Measurements from ENCODE around the gene BIRC5.

BIRC5 gene

DNA sequence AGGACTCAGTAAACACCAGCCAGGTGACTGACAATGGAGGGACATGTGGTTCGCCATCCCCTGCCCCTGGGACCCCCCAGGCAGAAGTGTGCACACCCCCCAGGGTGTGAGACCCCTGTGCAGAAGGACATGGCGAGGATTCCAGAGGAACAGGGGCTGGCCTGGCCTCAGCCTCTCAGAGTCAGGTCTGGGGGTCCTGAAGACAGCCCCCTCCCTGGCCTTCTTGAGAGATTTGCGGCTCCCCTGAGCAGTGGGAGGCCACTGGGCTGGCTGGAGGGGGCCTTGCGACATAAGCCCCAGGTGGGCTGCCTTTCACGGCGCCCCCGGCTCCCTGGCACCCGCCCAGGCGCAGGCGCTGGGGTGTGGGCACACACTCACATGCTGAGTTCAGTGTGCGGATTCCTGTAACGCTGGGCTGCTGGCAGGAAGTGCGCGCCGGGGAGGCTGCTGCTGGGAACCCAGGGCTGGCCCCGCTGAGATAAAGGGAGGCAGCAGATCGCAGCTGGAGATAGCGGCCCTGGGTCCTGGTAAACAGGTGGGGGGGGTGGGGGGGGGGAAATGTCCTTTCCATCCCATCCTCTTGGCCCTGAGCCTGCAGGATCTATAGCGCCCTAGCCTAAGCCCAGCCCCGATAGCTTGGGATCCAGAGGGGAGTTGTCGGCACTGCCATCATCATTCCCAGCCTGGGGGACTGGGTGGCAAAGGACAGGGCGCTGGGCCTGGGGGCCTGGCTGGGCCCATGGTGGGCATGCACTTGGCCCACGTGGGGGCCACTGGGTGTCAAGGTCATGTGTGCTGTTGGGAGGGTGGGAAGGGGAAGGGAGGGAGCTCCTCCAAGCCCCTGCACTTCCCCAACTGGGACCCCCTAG, 44.5 kb downstream of the BIRC5 start:
- DNase-seq: no peak

GRCh38 chr17:78259192-78259554, 45.1 kb downstream of the BIRC5 start:
- DNase-seq: no peak

DNA sequence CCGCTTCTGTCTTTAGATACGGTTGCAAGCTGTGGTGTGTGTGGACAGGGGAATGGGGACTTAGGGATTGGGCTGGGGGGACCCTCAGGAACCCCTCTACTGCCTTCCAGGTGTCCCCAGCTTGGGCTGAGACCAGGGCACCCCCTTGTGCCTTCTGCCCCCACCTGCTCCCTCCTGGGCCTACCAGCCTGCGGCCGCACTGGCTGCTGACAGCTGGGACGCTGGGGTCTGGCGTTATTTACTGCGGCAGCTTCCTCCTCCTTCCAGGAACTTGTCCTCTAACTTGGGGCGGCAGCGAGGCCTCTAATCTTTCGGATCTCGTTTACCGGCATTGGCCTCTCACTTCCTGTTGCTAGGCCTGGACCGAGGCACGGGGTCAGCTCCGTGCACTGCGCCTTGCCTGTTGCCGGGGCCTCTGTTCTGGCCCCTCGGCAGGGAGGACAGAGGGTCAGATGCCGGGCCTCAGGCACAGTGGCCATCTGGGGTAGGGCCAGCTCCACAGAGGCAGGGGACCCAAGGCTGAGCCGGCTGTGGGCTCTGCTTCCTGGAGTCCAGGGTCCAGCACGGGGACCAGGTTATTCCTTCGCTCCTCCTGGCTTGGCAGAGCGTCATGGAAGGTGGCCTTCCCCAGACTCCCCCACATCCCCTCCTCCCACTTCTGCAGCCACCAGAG, 49.1 kb downstream of the BIRC5 start:
- DNase-seq: no peak

DNA sequence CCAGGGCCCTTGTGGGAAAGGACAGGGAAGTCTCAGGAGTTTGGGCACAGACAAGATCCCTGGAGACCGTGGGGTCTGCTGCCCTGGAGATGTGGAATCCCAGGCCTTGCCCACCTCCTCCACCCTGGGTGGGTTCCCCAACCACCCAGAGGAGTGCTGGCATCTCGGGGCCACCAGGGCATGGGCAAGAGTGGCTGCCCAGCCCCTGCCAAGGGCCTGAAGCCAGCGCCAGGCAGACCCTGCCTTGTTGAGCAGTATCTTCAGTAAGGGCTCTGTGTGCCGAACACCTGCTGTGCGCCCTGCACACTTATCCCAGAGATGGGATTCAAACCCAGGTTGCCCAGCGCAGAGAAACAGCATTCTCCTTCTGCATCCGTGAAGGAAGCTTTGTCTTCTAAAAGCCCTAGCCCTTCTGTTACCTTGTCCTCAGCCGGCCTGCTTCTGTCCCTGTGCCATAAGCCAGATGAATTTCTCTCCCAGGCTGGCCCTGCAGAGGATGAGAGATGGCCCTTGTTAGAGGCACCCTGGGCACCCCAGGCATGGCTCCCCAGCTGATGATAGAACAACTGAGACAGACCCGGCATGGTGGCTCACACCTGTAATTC, 49.8 kb downstream of the BIRC5 start:
- DNase-seq: no peak

DNA sequence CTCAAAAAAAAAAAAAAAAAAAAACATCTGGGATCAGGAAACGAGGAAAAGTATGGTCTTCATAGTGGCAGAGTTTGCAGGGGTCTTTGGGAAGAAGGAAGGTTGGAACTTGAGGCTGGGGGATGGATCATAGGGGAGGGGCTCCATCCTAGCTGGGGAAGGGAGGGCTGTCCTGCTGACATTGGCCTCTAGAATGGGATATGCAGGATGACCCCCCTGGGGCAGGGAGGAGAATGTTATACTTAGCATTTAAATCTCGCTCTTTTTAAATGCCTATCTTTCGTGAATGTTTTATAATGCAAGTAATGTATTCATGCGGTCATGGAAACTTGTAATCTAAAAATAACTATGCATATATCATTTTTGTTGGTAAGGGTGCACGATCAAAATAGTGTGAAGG, 50.5 kb downstream of the BIRC5 start:
- DNase-seq: no peak

GRCh38 chr17:78265121-78265520, 51.1 kb downstream of the BIRC5 start:
- DNase-seq: no peak

DNA sequence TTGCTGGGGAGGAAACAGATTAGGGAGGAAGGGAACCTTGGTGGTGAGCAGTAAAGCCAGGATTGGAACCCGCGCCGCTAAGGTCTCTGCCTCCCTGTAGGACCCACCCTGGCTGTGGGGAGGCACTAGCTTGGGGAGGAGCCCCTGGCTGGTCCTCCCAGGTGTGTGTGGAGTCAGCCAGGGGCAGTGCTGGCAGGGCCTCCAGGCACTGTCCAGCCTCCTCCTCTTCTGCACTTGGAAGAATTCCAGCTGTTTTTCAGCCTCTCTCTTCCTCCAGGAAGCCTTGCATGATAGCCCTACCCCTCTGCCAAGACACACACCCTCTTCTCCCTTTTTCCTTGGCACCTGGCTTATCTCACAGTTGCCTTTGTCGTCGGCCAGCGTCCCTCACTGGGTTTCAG, 52.2 kb downstream of the BIRC5 start:
- DNase-seq: no peak

DNA sequence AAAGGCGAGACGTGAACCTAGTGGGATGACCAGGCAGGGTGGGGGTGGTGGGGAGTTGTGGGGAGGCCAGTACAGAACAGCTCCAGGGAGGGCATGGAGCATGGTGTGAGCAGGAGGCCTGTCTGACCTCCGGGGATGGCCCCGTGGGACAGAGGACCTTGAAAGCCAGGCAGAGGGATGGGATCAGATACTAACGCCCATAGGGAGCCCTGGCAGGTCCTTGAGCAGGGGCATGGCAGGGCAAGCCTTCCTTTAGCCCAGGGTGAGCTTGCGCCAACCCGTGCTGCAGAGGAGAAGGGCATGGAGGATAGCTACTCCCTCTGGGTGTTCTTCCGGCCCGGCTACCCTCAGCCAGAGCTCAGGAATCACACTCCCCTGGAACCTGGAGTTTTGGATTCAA, 52.7 kb downstream of the BIRC5 start:
- no peak for DNase-seq

DNA sequence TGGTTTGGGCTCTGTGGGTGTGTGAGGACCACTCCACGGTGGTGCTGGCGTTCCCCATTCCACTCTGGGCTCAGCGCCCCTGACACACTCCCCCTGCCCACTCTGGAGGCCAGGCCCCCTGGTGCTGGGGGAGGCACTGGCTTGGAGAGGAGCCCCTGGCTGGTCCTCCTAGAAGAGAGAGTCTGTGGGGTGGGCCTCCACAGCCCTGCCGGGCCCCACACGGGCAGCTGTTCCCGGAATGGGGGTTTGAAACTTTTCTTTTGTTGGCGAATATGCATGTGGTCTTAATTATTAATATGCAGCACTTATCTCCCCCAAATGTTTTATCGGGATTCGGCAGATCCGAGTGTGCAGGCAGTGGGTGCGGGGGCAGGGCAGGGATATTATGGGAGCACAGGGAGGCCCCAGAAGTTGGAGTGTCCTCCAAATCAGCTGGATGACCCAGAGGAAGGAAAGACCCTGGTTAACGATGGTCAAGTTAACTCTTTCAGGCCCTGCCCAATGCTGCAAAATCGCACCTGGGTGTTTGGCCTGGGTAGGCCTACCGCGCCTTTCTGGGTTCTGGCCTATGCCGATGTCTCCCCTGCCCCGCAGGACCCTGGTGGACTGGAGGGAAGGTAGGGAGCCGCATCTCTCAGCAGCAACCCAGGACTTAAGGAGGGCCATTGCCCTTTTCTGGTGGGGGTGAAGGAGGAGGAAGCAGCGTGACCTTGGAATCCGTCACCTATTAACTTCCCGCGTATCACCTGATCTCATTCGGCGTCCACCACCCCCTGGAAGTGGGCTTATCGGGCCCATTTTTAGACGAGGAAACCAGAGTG, 53.4 kb downstream of the BIRC5 start:
- no peak for DNase-seq

DNA sequence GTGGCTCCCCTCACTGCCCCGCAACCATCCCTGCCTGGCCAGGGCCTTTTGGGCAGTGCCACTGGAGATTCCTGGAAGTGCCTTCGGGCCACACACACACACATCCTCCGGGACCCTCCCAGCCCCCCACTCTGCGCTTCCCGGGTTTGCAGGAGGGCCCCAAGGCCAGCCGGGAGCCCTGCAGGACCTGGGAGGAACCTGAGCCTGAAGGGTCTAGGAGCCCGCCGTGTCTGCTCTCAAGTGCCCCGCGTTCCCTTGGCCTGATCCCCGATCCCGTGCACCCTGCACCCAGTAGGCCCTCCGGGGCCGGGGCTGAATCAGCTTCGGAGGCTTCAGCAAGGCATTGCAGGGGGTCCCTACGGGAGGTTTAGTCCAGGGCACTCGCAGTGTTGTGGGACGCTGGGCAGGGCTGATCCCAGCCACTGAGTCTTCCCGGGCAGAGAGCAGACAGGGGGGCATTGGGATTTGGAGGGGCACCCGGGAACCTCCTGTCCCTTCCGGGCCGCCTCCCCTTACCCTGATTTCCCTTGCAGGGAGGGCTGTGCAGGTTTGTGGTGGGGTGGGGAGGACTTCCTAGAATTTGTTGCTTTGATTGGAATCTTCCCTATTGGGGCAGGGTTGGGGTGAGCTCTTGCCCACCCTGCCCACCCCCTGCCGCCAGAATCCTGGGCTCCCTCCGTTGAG, 54.3 kb downstream of the BIRC5 start:
- no peak for DNase-seq

DNA sequence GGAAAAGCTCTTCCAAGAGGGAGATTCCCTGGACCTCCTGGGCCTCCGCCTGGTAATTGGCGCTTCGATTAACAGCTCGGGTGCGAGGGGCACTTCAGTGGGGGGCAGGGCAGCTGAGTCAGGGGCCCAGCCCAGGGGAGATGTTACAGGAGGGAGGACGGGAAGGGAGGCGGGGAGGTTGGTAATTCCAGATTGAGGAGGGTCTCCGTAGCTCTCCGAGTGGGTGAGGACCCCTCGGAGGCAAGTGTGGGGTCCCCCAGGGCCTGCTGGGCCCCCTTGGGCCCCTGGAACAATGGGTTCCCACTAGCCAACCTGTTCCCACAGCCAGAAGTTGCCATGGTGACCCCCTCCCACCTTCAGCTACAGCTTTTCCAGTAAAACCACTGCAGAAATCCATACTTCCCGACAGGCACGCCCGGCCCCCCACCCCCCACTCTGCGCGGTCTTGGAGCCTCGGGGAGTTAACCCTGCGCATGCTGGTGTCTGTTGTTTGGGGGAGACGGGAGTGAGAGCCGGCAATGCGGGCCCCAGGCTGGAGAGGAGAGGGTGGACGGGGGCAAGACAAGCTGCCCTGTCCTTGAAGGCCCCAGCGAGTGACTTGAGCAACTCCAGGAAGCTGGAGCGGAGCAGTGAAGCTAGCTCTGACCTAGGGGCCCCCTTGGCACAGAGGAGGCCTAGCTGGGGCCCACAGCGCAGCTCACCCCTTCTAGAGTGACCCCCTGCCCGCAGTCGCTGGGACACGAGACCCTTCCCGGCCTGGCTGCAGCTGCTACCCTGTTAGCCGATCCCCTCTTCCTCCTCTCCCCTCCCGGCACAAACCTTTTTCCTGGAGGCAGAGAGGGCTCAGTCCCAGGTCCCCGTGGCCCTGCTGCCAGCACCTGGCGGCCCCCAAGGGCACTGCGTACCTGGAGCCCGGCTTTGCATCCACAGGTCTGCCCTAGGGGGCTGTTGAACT, 55.2 kb downstream of the BIRC5 start:
- peak; percentile 79 for DNase-seq

DNA sequence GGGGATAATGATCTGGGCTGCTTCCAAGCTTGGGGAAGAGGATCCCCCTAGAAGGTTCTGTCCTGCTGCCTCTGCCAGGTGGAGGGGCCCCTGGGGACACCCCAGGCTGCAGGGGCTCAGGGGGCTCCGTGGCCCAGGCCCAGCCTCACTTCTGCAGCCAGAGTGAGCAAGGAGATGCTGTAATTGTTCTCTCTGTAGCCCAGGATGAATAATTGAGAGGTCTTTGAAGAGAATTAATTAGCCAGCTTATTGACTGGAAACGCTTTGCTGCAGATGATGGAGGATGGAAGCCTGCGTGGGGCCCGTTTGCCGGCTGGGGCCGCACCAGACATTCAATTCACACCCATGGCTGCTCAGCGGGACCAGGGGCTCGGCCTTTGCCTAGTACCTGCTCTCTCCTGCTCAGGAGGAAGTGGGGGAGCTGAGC, 55.9 kb downstream of the BIRC5 start:
- DNase-seq: no peak

DNA sequence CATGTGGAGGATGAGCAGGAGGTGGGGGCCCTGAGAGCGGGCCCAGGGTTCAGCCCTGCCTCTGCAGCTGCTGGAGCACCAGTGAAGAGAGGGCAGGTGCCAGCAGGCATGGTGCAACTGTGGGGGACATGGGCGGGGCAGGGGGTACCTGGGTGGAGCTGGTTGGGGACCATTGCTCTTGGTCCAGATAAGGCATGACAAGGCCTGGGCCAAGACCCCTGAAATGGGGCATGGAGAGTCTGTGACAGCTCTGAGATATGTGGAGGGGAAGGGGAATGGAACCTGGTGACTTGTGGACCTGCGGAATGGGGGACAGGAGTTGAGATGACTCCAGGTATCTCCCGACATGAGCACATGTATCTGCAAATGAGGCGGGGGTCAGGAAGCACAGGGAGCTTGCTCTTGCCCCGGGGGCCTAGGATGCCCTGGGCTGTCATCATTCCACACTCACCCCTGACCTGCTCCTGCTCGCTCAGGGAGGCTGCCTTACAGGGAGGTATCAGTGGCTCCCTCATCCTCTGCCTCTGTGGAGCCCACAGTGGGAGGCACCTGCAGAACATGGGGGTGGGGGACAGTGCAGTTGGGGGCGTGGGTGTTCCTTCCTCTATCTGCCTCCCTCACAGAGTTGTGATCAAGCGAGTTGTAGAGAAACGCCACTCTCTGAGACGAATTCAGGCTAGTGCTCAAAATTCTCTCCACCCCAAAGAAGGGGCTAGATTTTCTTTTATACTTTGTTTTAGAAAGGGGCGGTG, 57.5 kb downstream of the BIRC5 start:
- no peak for DNase-seq

- no peak for DNase-seq
Observed at GRCh38 chr17:78272181-78272913, 58.3 kb downstream of the BIRC5 start.

DNA sequence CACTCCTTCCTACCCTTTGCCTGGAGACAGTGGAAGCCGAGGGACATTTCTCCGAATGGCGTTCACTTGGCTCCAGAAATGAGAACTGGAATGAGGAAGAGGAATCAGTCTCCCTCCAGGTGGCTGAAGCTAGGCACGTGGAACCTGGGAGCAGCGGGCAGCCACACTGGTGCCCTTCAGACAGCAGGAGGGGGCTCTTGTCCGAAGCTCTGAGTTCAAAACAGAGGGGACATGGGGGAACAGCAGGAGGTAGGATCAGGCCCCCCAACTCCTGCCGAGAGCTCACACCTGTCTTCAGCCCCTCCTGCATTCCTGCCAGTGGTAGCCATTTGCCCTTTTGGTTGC, 58.8 kb downstream of the BIRC5 start:
- no peak for DNase-seq

GRCh38 chr17:78273813-78274212, 59.8 kb downstream of the BIRC5 start:
- no peak for DNase-seq

All from NCI-H2227 treated with DMSO at 0.1 percent for 48 hours (cell line).